GM12892 (cell line): ENCODE results near the gene BMERB1.

Experiments
- POLR2AphosphoS5 ChIP-seq: IDR thresholded peaks from 2 replicates; pipeline ENCODE4 v1.6.1; 2011; ENCODE audit warnings: low read depth, low read length, control low read depth
- TAF1 ChIP-seq: IDR thresholded peaks from 2 replicates; pipeline ENCODE4 v1.6.1; 2011; ENCODE audit warnings: low read depth, mild to moderate bottlenecking, control low read depth, low read length, borderline replicate concordance

DNA sequence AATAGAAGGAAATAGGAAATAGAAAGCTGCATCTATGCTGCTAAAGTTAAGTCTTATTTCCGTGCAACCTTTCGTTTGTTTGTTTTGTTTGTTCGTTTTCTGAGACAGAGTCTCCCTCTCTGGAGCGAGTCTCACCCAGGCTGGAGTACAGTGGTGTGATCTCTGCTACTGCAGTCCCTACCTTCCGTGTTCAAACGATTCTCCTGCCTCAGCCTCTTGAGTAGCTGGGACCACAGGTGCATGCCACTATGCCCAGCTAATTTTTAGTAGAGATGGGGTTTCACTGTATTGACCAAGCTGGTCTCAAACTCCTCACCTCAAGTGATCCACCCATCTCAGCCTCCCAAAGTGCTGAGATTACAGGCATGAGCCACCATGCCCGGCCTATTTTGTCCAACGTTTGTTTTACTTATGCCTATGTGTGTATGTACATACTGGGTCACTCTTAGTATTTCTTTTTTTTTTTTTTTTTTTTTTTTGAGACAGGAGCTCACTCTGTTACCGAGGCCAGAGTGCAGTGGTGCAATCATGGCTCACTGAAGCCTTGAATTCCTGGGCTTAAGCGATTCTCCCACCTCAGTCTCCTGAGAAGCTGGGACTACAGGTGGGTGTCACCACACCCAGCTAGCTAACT, 16.8 kb downstream of the BMERB1 start:
- TF ChIP-seq POLR2AphosphoS5 = no peak
- TF ChIP-seq TAF1 = no peak
